ENCODE data around the gene MED12L.

The MED12L gene

DNA sequence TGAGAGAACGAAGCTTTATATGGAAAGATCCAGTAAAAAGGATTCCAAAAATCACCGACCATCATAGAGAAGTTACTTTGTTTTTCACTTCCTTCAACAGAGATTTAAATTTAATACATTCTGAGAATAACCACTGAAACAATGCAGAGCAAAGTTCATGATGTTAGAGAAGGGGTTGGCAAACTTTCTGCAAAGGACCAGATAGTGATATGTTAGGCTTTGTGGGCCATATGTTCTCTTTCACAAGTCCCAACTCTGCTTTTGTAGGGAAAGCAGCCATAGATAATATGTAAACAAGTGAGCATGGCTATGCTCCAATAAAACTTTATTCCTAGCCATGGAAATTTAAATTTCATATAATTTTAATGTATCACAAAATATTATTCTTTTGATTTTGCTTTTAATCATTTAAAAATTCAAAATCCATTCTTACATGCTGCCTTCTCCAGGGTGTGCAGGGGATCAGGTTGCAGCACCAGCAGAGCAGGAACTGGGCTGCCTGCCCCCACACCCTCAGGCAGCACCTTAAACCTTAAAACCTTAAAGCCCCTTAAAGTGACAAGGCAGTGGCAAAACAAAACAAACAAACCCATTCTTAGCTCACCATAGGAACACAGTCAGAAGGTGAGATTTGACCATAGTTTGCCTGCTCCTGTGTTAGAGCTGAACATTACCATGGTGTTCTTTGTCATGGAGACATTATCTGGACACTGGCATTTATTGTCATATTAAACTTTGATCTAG lies 392.3 kb downstream of the MED12L start:
- DNase-seq: no peak

DNA sequence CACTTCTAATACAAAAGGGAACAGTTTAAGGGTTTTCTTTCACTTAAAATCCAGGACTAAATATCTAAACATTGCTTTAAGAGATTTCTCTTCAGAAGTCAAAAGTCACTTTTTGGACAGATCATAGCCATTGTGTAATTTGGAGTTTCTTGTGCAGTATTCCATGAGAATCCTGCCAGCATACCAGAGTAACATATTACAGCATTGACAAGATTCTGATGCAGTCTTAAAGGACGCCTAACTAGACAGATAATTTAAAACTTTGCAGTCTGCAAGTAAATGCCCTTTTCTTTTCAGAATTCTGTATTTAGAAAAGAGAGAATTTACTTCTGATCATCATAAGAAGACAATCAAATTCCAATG lies 392.9 kb downstream of the MED12L start:
- no peak for DNase-seq

DNA sequence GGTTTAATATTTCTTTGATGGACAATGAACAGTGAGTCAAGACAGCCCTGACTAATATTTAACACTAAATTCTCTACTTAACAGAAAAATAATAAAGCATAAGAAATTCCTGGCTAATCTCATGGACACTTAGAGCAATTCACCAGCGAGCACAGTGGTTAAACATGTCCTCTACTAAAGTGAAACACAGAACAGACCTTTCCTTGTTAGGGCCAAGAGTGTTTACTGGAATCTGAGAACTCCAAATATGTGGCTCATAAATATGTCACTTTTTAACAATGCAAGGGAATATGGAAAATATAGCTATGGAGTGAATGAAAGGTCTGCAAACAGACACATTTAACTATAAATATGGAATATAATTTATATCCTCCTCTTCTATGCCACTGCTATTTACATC lies 394.0 kb downstream of the MED12L start:
- no peak for DNase-seq

DNA sequence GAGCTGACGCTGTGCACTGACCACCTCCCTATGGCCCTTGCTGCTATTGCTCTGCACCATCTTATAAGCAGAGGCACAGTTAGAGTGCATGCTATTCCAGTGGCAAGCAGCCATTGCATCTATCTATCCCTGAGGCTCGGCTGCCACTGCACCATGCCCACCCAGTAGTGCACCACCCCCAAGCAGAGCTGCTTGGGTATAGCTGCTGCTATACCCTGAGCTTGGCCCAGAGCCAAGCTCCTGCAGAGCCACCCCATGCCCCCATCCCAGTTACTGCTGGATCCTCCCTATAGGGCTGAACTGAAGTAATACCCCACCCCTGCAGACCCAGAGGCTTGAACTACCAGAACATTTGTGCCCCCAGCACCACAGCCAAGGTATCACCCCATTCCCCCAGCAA lies 395.0 kb downstream of the MED12L start:
- no peak for DNase-seq

DNA sequence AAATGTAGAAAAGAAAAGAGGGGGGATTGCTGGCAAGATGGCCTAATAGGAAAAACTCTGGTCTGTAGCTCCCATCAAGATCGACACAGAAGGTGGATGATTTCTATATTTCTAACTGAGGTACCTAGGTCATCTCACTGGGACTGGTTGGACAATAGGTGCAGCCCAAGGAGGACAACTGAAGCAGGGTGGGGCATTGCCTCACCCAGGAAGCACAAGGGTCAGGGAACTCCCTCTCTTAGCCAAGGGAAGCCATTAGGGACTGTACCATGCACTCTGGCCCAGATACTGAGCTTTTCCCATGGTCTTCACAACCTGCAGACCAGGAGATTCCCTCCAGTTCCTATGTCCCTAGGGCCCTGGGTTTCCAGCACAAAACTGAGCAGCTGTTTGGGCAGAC lies 398.0 kb downstream of the MED12L start:
- DNase-seq: no peak

DNA sequence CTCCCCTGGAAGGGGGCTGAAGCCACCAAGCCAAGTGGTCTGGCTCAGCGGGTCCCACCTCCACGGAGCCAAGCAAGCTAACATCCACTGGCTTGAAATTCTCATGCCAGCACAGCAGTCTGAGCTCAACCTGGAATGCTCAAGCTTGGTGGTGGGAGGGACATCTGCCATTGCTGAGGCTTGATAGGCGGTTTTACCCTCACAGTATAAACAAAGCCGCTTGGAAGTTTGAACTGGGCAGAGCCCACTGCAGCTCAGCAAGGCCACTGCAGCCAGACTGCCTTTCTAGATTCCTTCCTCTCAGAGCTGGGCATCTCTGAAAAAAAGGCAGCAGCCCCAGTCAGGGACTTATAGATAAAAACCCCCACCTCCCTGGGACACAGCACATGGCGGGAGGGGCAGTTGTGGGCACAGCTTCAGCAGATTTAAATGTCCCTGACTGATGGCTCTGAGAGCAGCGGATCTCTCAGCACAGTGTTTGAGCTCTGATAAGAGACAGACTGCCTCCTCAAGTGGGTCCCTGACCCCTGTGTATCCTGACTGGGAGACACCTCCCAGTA lies 398.6 kb downstream of the MED12L start:
- DNase-seq: no peak

Measured in activated CD4-positive, alpha-beta T cell treated with anti-CD3 and anti-CD28 coated beads, Interleukin-2, amount 50 U/mL, for 1 hour (primary cell).